Mesendoderm (in vitro differentiated cells): ENCODE results near the gene CHRDL2.

Source experiments
- DNase-seq: peaks from one replicate; pipeline ENCODE4 v3.0.0; 2013
- H2AK5ac ChIP-seq: 2 replicates; pipeline ENCODE4 v1.6.1; 2013; ENCODE audit warnings: low read length, inconsistent platforms
- H2BK120ac ChIP-seq: 2 replicates; pipeline ENCODE4 v1.6.1; 2013; ENCODE audit warnings: low read depth, mild to moderate bottlenecking, low read length, moderate library complexity, mixed read lengths
- H2BK15ac ChIP-seq: replicated peaks from 2 replicates; pipeline ENCODE4 v1.6.1; 2013; ENCODE audit warnings: low read depth, mild to moderate bottlenecking, moderate library complexity
- H2BK5ac ChIP-seq: 2 replicates; pipeline ENCODE4 v1.6.1; 2013; ENCODE audit warnings: low read length, inconsistent platforms
- H3K18ac ChIP-seq: 2 replicates; pipeline ENCODE4 v1.6.1; 2013; ENCODE audit warnings: mild to moderate bottlenecking, low read length, mixed read lengths
- H3K23ac ChIP-seq: one replicate; pipeline ENCODE4 v1.6.1; 2013; ENCODE audit warnings: low read length
- H3K27ac ChIP-seq: 2 replicates; pipeline ENCODE4 v1.5.1; 2013; ENCODE audit warnings: low read depth, mild to moderate bottlenecking, inconsistent platforms, low read length, moderate library complexity
- H3K27me3 ChIP-seq: 2 replicates; pipeline ENCODE4 v1.6.1; 2013; ENCODE audit warnings: low read length, control low read depth, mild to moderate bottlenecking, inconsistent platforms; ENCODE audit not compliant: insufficient read depth, poor library complexity
- H3K36me3 ChIP-seq: 2 replicates; pipeline ENCODE4 v1.6.1; 2013; ENCODE audit warnings: low read length, inconsistent platforms; ENCODE audit not compliant: control insufficient read depth, insufficient read depth
- H3K4ac ChIP-seq: one replicate; pipeline ENCODE4 v1.6.1; 2013; ENCODE audit warnings: low read depth, mild to moderate bottlenecking, low read length, moderate library complexity
- H3K4me1 ChIP-seq: 2 replicates; pipeline ENCODE4 v1.6.1; 2013; ENCODE audit warnings: low read depth, low read length, inconsistent platforms; ENCODE audit not compliant: control insufficient read depth
- H3K4me2 ChIP-seq: 2 replicates; pipeline ENCODE4 v1.6.1; 2013; ENCODE audit warnings: low read length
- H3K4me3 ChIP-seq: 2 replicates; pipeline ENCODE4 v1.5.1; 2013; ENCODE audit warnings: mild to moderate bottlenecking, low read length
- H3K56ac ChIP-seq: one replicate; pipeline ENCODE4 v1.6.1; 2013; ENCODE audit warnings: low read length
- H3K79me1 ChIP-seq: 2 replicates; pipeline ENCODE4 v1.6.1; 2013; ENCODE audit warnings: low read length, inconsistent platforms
- H3K79me2 ChIP-seq: 2 replicates; pipeline ENCODE4 v1.6.1; 2013; ENCODE audit warnings: mild to moderate bottlenecking, low read length; ENCODE audit not compliant: control insufficient read depth, insufficient read depth
- H3K9ac ChIP-seq: 2 replicates; pipeline ENCODE4 v1.6.1; 2013; ENCODE audit warnings: low read length, inconsistent platforms
- H4K5ac ChIP-seq: one replicate; pipeline ENCODE4 v1.6.1; 2013; ENCODE audit warnings: low read length
- H4K8ac ChIP-seq: one replicate; pipeline ENCODE4 v1.6.1; 2013; ENCODE audit warnings: low read depth, mild to moderate bottlenecking, control low read depth, low read length, moderate library complexity
- WGBS: extraction: QIAGEN DNeasy Blood & Tissue Kit; methylation state at CpG from one replicate; pipeline ENCODE4 v1.1.7; 2013; ENCODE audit warnings: low lambda C conversion rate, missing lambda C conversion rate; ENCODE audit not compliant: insufficient coverage; ENCODE audit errors: extremely low coverage; 5-methylcytosine and 5-hydroxymethylcytosine counted together

CHRDL2 gene

DNA sequence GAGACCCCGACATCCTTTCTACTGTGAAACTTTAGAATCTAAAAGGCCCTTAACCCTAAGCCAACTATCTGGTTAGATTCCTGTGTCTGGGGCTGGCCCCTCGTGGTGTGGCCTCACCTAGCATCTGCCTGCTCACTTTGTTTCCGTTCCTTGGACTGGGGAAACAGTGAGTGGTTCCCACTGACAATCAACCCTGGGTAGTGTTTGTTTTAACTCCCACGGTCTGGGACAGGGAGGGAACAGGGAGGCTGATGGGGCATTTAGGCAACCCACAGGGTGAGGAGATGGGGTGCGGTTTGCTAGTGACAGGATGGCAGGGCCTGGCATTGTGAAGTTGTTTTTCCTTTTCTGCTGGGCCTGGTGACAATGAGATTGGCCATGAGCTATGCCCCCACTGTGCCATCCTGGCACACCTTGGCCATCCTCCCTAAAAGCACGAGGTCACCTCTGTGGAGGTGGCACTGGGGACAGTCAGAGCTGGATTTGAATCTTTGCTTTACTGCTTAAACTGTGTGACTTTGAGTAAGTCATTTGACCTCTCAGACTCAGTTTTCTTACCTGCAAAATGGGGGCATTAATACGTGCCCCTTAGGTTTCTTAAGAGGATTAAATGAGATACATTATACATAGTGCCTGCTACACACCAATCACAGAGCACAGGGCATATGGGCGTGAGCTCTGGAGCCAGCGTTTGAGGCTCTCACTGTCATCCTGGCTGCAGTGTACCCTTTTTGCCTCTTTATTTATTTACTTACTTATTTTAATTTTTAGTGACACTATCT is 31.4 kb downstream of the CHRDL2 start:
- Histone ChIP-seq H3K18ac (no peak overlapping the region), H3K4me1 (peaks cover 3% of the 10 kb centered on the region), H4K5ac (no peak overlapping the region), H2AK5ac (no peak overlapping the region), H3K27ac (no peak overlapping the region), H3K4me3 (no peak overlapping the region), H2BK15ac (no peak overlapping the region), H3K9ac (no peak overlapping the region), H3K4me2 (no peak overlapping the region), H3K36me3 (no peaks in the 10 kb centered on the region), H3K27me3 (no peaks in the 10 kb centered on the region), H3K79me2 (no peaks in the 10 kb centered on the region), H3K23ac (no peak overlapping the region), H4K8ac (no peak overlapping the region), H3K79me1 (no peaks in the 10 kb centered on the region), H2BK5ac (no peak overlapping the region), H3K56ac (no peak overlapping the region), H2BK120ac (no peak overlapping the region), H3K4ac (no peak overlapping the region)
- no CpG with 5 or more reads among the region's 9 CpGs for WGBS
- no peak for DNase-seq

DNA sequence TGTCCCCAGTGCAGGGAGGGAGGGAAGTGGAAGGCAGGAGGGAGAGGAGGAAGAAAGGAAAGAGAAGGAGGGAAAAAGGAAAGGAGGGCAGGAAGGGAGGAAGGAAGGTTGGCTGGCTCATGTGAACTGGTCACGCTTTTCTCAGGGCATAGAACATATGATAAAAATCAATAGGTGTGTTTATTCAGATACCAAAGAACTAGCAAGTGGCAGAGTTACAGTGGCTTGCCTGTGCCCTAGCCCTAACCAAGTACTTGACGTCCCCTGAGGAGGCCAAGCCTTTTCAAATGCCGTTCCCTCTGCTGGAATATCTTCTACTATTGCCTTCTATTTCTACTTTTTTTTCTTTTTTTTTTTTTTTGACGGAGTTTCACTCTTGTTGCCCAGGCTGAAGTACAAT is 33.5 kb downstream of the CHRDL2 start:
- Histone ChIP-seq H4K8ac (no peak overlapping the region), H4K5ac (no peak overlapping the region), H3K4me1 (peaks cover 3% of the 10 kb centered on the region), H2BK15ac (no peak overlapping the region), H3K56ac (peak overlapping the region; percentile 4), H3K36me3 (no peaks in the 10 kb centered on the region), H3K9ac (no peak overlapping the region), H3K4me2 (no peak overlapping the region), H3K23ac (no peak overlapping the region), H3K79me1 (no peaks in the 10 kb centered on the region), H3K4me3 (no peak overlapping the region), H3K4ac (no peak overlapping the region), H3K27ac (no peak overlapping the region), H2BK120ac (no peak overlapping the region), H2BK5ac (no peak overlapping the region), H3K18ac (no peak overlapping the region), H2AK5ac (no peak overlapping the region), H3K27me3 (no peaks in the 10 kb centered on the region), H3K79me2 (no peaks in the 10 kb centered on the region)
- WGBS = no CpG with 5 or more reads among the region's 4 CpGs
- no peak for DNase-seq

DNA sequence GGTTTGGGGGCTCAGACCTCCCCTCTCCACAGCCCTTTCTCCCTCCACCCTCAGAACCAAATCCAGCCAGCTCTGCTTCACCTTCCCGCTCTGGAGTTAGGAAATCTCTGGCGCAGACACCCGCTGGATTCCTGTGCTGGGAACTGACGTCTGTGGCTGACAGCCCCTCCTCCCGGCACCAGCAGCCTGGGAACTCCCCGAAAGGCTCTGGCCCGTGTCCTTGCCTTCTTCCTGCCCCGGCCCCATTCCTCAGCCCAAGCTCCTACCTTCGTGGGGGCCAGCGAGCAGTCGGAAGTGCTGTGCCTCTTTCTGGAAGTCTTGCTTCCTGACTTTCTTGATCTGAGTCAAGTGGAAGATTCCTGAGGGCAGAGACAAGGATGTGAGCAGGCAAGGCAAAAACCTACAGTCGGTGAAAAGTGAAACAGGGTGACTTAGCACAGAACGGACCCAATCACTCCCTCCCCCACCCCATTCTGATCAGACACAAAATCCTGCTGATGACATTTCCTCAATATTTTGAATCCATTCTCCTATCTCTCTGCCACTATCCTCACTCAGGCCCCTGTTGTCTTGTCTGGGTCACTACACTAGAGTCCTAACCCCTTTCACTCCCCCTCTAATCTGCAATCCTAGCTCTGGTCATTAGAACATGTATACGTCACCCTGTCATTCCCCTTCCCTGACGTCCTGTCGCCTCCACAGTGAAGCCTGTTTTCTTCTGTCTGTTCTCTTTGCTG is 34.1 kb downstream of the CHRDL2 start:
- H3K4me3 ChIP-seq = no peak overlapping the region
- peak overlapping the region; percentile 21 for H3K9ac ChIP-seq
- H2BK120ac ChIP-seq = no peak overlapping the region
- H3K4ac ChIP-seq = no peak overlapping the region
- H4K8ac ChIP-seq = no peak overlapping the region
- no peak overlapping the region for H2BK15ac ChIP-seq
- H2BK5ac ChIP-seq = no peak overlapping the region
- DNase-seq = peak; percentile 65
- H2AK5ac ChIP-seq = no peak overlapping the region
- no peak overlapping the region for H4K5ac ChIP-seq
- peak overlapping the region; percentile 54 for H3K56ac ChIP-seq
- H3K79me1 ChIP-seq = no peaks in the 10 kb centered on the region
- no peaks in the 10 kb centered on the region for H3K79me2 ChIP-seq
- WGBS = no CpG with 5 or more reads among the region's 16 CpGs
- no peak overlapping the region for H3K18ac ChIP-seq
- no peaks in the 10 kb centered on the region for H3K36me3 ChIP-seq
- H3K23ac ChIP-seq = no peak overlapping the region
- H3K4me1 ChIP-seq = peaks cover 3% of the 10 kb centered on the region
- H3K4me2 ChIP-seq = no peak overlapping the region
- H3K27me3 ChIP-seq = no peaks in the 10 kb centered on the region
- no peak overlapping the region for H3K27ac ChIP-seq

DNA sequence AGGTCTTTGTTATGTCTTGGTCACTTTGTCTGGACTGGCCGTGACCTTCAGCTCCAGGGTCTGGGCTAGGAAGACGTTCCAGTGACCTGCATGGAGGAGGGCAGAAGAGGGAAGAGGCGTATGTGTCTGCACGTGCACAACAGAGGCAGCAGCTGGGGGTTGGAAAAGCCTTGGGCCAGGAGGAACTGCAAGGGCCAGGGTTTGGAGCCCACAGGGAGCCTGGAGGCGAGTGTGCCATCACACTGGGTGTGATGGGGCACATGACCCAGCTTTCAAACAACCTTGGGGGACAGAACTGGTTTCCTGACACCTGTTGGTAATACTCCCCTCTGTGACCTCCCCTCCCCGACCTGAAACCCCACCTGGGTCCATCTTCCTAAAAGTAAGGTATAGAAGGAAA is 34.7 kb downstream of the CHRDL2 start:
- Histone ChIP-seq H3K4me1 (peaks cover 3% of the 10 kb centered on the region), H3K79me2 (no peaks in the 10 kb centered on the region), H2AK5ac (no peak overlapping the region), H4K8ac (no peak overlapping the region), H3K27me3 (no peaks in the 10 kb centered on the region), H3K23ac (no peak overlapping the region), H3K56ac (no peak overlapping the region), H3K27ac (no peak overlapping the region), H2BK120ac (no peak overlapping the region), H3K4me2 (no peak overlapping the region), H3K4ac (no peak overlapping the region), H3K4me3 (no peak overlapping the region), H3K36me3 (no peaks in the 10 kb centered on the region), H3K18ac (no peak overlapping the region), H3K79me1 (no peaks in the 10 kb centered on the region), H4K5ac (no peak overlapping the region), H3K9ac (no peak overlapping the region), H2BK5ac (no peak overlapping the region), H2BK15ac (no peak overlapping the region)
- WGBS = no CpG with 5 or more reads among the region's 6 CpGs
- no peak for DNase-seq

GRCh38 chr11:74695705-74696280 is 35.4 kb downstream of the CHRDL2 start:
- no peaks in the 10 kb centered on the region for H3K36me3 ChIP-seq
- H3K4me2 ChIP-seq = no peak overlapping the region
- peak; percentile 89 for DNase-seq
- H3K27me3 ChIP-seq = no peaks in the 10 kb centered on the region
- no peak overlapping the region for H2AK5ac ChIP-seq
- H3K4ac ChIP-seq = no peak overlapping the region
- no peak overlapping the region for H4K5ac ChIP-seq
- H2BK120ac ChIP-seq = no peak overlapping the region
- no peaks in the 10 kb centered on the region for H3K79me1 ChIP-seq
- peaks cover 3% of the 10 kb centered on the region for H3K4me1 ChIP-seq
- H2BK15ac ChIP-seq = no peak overlapping the region
- H3K18ac ChIP-seq = no peak overlapping the region
- H3K56ac ChIP-seq = no peak overlapping the region
- H2BK5ac ChIP-seq = no peak overlapping the region
- H3K23ac ChIP-seq = no peak overlapping the region
- H3K9ac ChIP-seq = no peak overlapping the region
- H3K27ac ChIP-seq = no peak overlapping the region
- H3K4me3 ChIP-seq = no peak overlapping the region
- H4K8ac ChIP-seq = no peak overlapping the region
- WGBS = no CpG with 5 or more reads among the region's 11 CpGs
- no peaks in the 10 kb centered on the region for H3K79me2 ChIP-seq
